Progenitor cell of endocrine pancreas (in vitro differentiated cells): ENCODE data around the gene ABCC1. TPM values are rescaled to one million over a fixed set of nuclear protein-coding genes. Genes with fewer than 3 reads are reported as not detected.
"Not testable (repeated sequence)": the region's sequence is repeated elsewhere in the genome, so short reads cannot be mapped to it uniquely, and the experiment has no call there.

Experiments
- DNase-seq: peaks from one replicate; pipeline ENCODE4 v3.0.0; 2021; ENCODE audit warnings: low spot score; ENCODE audit not compliant: unreplicated experiment
- H3K27ac Mint-ChIP-seq: 2 replicates; pipeline ENCODE4 v1.8.0; 2021; ENCODE audit warnings: mild to moderate bottlenecking, moderate library complexity, mixed read lengths
- H3K27me3 Mint-ChIP-seq: 2 replicates; pipeline ENCODE4 v1.8.0; 2021; ENCODE audit warnings: mixed read lengths
- H3K36me3 Mint-ChIP-seq: 2 replicates; pipeline ENCODE4 v1.8.0; 2022; ENCODE audit warnings: mixed read lengths; ENCODE audit not compliant: insufficient read depth
- H3K4me1 Mint-ChIP-seq: 2 replicates; pipeline ENCODE4 v1.8.0; 2021; ENCODE audit warnings: low read depth, mixed read lengths
- H3K4me3 Mint-ChIP-seq: 2 replicates; pipeline ENCODE4 v1.8.0; 2021; ENCODE audit warnings: low read depth, mild to moderate bottlenecking, moderate library complexity, mixed read lengths
- H3K9me3 Mint-ChIP-seq: 2 replicates; pipeline ENCODE4 v1.8.0; 2021; ENCODE audit warnings: low read depth, mixed read lengths
- CTCF ChIP-seq: fragments of 200-600 bp; sonication (generic); IDR thresholded peaks from one replicate; pipeline ENCODE4 v1.5.0; 2021; ENCODE audit warnings: antibody characterized with exemption, mild to moderate bottlenecking; ENCODE audit not compliant: unreplicated experiment
- total RNA-seq: library from RNA; stranded (reverse); gene quantifications from 2 replicates; pipeline ENCODE4 v1.2.1, GENCODE V29; 2021

Gene ABCC1
- total RNA-seq, 1 donor from 2014 or later = 47.2 TPM

- Mint-ChIP-seq H3K4me3 (no peak overlapping the region), H3K9me3 (peaks cover 34% of the 10 kb centered on the region), H3K27me3 (no peaks in the 10 kb centered on the region), H3K36me3 (peaks cover 40% of the 10 kb centered on the region), H3K4me1 (no peaks in the 10 kb centered on the region), H3K27ac (no peak overlapping the region)
- no peak for DNase-seq
- no peak for TF ChIP-seq CTCF
These were observed 26.9 kb downstream of the ABCC1 start for GRCh38 chr16:15976225-15976812.

GRCh38 chr16:15976929-15977637 lies 27.7 kb downstream of the ABCC1 start:
- no peak for DNase-seq
- Mint-ChIP-seq H3K9me3 (peaks cover 36% of the 10 kb centered on the region), H3K4me3 (no peak overlapping the region), H3K27me3 (no peaks in the 10 kb centered on the region), H3K4me1 (no peaks in the 10 kb centered on the region), H3K27ac (no peak overlapping the region), H3K36me3 (peaks cover 42% of the 10 kb centered on the region)
- no peak for TF ChIP-seq CTCF

GRCh38 chr16:15979801-15980200 lies 30.4 kb downstream of the ABCC1 start:
- no peaks in the 10 kb centered on the region for H3K27me3 Mint-ChIP-seq
- H3K4me1 Mint-ChIP-seq = peaks cover 2% of the 10 kb centered on the region
- no peak overlapping the region for H3K4me3 Mint-ChIP-seq
- no peak for TF ChIP-seq CTCF
- peaks cover 34% of the 10 kb centered on the region for H3K9me3 Mint-ChIP-seq
- DNase-seq = no peak
- H3K27ac Mint-ChIP-seq = no peak overlapping the region
- peaks cover 42% of the 10 kb centered on the region for H3K36me3 Mint-ChIP-seq

GRCh38 chr16:15980329-15980728 lies 30.9 kb downstream of the ABCC1 start:
- TF ChIP-seq CTCF = no peak
- Mint-ChIP-seq H3K36me3 (peaks cover 42% of the 10 kb centered on the region), H3K4me3 (no peak overlapping the region), H3K27ac (no peak overlapping the region), H3K4me1 (peaks cover 2% of the 10 kb centered on the region), H3K27me3 (no peaks in the 10 kb centered on the region), H3K9me3 (peaks cover 34% of the 10 kb centered on the region)
- no peak for DNase-seq

GRCh38 chr16:15981382-15981781 lies 32.0 kb downstream of the ABCC1 start:
- Mint-ChIP-seq H3K36me3 (peaks cover 43% of the 10 kb centered on the region), H3K4me1 (peaks cover 2% of the 10 kb centered on the region), H3K27me3 (no peaks in the 10 kb centered on the region), H3K4me3 (no peak overlapping the region), H3K9me3 (peaks cover 34% of the 10 kb centered on the region), H3K27ac (no peak overlapping the region)
- no peak for TF ChIP-seq CTCF
- no peak for DNase-seq

- not testable (repeated sequence) for DNase-seq, H3K4me1 Mint-ChIP-seq, H3K4me3 Mint-ChIP-seq, H3K27me3 Mint-ChIP-seq, H3K27ac Mint-ChIP-seq
- peaks cover 34% of the 10 kb centered on the region for H3K9me3 Mint-ChIP-seq
- peaks cover 42% of the 10 kb centered on the region for H3K36me3 Mint-ChIP-seq
These were observed 32.9 kb downstream of the ABCC1 start for GRCh38 chr16:15982194-15982915.
